Measurements from ENCODE around the gene INO80E.
"Not testable (repeated sequence)": the region's sequence is repeated elsewhere in the genome, so short reads cannot be mapped to it uniquely, and the experiment has no call there.

- TF ChIP-seq POLR2A, CTCF (IDR thresholded peaks at IDR 0.05): not testable (repeated sequence)
Observed at GRCh38 chr16:30012598-30012997, 16.6 kb downstream of the INO80E start.

All from body of pancreas (tissue), 4 donors.